Vagina (tissue), 2 donors: Measurements from ENCODE around the gene TLCD3B. TPM values are rescaled to one million over a fixed set of nuclear protein-coding genes. Genes with fewer than 3 reads are reported as not detected.

Source experiments
- DNase-seq, 2 donors: peaks; one replicate each; pipeline ENCODE4 v3.0.0-alpha.2; 2017; ENCODE audit errors: extremely low spot score in 2 of 2
- H3K27ac ChIP-seq: fragments of 200-600 bp; sonication (generic); one replicate; pipeline ENCODE4 v1.5.1; 2019
- H3K27me3 ChIP-seq: fragments of 200-600 bp; sonication (generic); one replicate; pipeline ENCODE4 v1.5.1; 2019
- H3K36me3 ChIP-seq, 2 donors: fragments of 200-600 bp; sonication (generic); one replicate each; pipeline ENCODE4 v1.5.1; 2017 to 2019
- H3K4me1 ChIP-seq: fragments of 200-600 bp; sonication (generic); one replicate; pipeline ENCODE4 v1.5.1; 2019
- H3K4me3 ChIP-seq, 2 donors: fragments of 200-600 bp; sonication (generic); 1 replicate in 1 of 2; 2 replicates in 1 of 2; pipeline ENCODE4 v1.5.1; 2016 to 2019
- H3K9me3 ChIP-seq: fragments of 200-600 bp; sonication (generic); one replicate; pipeline ENCODE4 v1.5.1; 2019
- POLR2A ChIP-seq, 2 donors: fragments of 450-650 bp; IDR thresholded peaks; one replicate each; pipeline ENCODE4 v1.6.1; 2017; ENCODE audit warnings: antibody characterized with exemption in 2 of 2, mild to moderate bottlenecking in 2 of 2, moderate library complexity in 2 of 2
- POLR2AphosphoS5 ChIP-seq, 2 donors: sonication (generic); formaldehyde crosslinking; IDR thresholded peaks; one replicate each; pipeline ENCODE4 v1.9.0; 2017; ENCODE audit warnings: antibody characterized with exemption in 2 of 2, mild to moderate bottlenecking in 2 of 2, low read depth in 1 of 2; ENCODE audit not compliant: insufficient read depth in 1 of 2
- intact Hi-C: fragments of 100-400 bp; cut with DNase I; formaldehyde crosslinking; loops from one replicate; pipeline ENCODE4 v1.15.1; 2023
- total RNA-seq: library from RNA; depleted of rRNA; stranded (reverse); fragments of >200 nt; gene quantifications from one replicate; pipeline ENCODE4 v1.2.3, GENCODE V29; 2016
- TF ChIP-seq, protein P1 (sequence below), 3 experiments: fragments of 450-650 bp in 2 of 3; fragments of 200-600 bp in 1 of 3; sonication (generic) in 1 of 3; IDR thresholded peaks; one replicate each; pipeline ENCODE4 v1.5.1; 2017 to 2019; ENCODE audit warnings: antibody characterized with exemption in 3 of 3, mild to moderate bottlenecking in 2 of 3, moderate library complexity in 2 of 3

The TLCD3B gene
- total RNA-seq, 1 donor from 2014 or later: 0.98 TPM

DNA sequence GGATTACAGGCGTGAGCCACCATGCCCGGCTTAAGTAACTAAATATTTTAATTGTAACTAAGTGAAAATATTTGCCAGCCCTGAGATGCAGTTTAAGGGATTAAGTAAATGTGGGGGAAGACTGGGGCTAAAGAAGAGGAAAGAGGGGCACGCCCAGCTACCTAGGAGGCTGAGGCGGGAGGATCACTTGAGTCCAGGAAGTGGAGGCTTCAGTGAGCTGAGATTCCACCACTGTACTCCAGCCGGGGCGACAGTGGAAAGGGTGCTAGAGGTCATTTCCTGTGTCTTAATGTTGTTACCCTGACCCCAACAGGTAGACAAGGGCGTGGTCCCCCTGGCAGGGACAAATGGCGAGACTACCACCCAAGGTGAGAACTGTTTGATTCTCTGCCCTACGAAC, 37.3 kb upstream of the TLCD3B start:
- TF ChIP-seq, protein P1, sequence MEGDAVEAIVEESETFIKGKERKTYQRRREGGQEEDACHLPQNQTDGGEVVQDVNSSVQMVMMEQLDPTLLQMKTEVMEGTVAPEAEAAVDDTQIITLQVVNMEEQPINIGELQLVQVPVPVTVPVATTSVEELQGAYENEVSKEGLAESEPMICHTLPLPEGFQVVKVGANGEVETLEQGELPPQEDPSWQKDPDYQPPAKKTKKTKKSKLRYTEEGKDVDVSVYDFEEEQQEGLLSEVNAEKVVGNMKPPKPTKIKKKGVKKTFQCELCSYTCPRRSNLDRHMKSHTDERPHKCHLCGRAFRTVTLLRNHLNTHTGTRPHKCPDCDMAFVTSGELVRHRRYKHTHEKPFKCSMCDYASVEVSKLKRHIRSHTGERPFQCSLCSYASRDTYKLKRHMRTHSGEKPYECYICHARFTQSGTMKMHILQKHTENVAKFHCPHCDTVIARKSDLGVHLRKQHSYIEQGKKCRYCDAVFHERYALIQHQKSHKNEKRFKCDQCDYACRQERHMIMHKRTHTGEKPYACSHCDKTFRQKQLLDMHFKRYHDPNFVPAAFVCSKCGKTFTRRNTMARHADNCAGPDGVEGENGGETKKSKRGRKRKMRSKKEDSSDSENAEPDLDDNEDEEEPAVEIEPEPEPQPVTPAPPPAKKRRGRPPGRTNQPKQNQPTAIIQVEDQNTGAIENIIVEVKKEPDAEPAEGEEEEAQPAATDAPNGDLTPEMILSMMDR (IDR thresholded peaks at IDR 0.05): no peak
- no peak for TF ChIP-seq POLR2A (IDR thresholded peaks at IDR 0.05)
- TF ChIP-seq POLR2AphosphoS5 (IDR thresholded peaks at IDR 0.05; ENCODE audit: insufficient read depth in 1 of 2, low read depth in 1 of 2): no peak
- no peak overlapping the region for H3K4me3 ChIP-seq
- intact Hi-C loops: loop anchor here (5.0 to 10.0 kb wide), 2 partner anchors 256 to 336 kb away; partner anchors contain the start of genes PRRT2 and ZNF771
- peaks cover 56% of the 10 kb centered on the region for H3K4me1 ChIP-seq
- H3K27me3 ChIP-seq: no peaks in the 10 kb centered on the region
- no peaks in the 10 kb centered on the region for H3K9me3 ChIP-seq
- H3K36me3 ChIP-seq: peaks cover 0 to 58% of the 10 kb centered on the region in 2 donors
- no peak for DNase-seq
- H3K27ac ChIP-seq: peak overlapping the region; percentile 57

DNA sequence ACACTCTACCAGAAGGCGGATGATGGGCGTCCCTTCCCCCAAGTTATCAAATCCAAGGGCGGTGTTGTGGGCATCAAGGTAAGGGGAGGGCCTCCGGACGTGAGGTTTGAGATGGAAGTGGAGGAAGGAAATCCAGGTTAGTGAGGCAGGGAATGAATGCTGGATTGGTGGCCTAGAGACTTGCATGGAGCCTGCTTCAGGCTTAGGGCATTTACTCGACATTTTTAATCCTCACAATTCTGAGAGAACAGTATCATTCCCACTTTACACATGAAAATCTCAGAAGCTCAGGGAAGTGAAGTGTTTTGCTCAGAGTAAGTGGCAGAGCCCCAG, 36.5 kb upstream of the TLCD3B start:
- Histone ChIP-seq H3K27ac (peak overlapping the region; percentile 99), H3K9me3 (no peaks in the 10 kb centered on the region), H3K4me1 (peaks cover 62% of the 10 kb centered on the region), H3K4me3 (peak overlapping the region; percentile 80 to 100), H3K36me3 (peaks cover 0 to 55% of the 10 kb centered on the region in 2 donors), H3K27me3 (no peaks in the 10 kb centered on the region)
- intact Hi-C loops: loop anchor here (5.0 to 10.0 kb wide), 2 partner anchors 255 to 337 kb away; partner anchors contain the start of genes PRRT2 and ZNF771
- TF ChIP-seq POLR2A (IDR thresholded peaks at IDR 0.05) (no peak), POLR2AphosphoS5 (IDR thresholded peaks at IDR 0.05; ENCODE audit: insufficient read depth in 1 of 2, low read depth in 1 of 2) (no peak)
- TF ChIP-seq, protein P1 (IDR thresholded peaks at IDR 0.05): no peak
- DNase-seq: no peak

DNA sequence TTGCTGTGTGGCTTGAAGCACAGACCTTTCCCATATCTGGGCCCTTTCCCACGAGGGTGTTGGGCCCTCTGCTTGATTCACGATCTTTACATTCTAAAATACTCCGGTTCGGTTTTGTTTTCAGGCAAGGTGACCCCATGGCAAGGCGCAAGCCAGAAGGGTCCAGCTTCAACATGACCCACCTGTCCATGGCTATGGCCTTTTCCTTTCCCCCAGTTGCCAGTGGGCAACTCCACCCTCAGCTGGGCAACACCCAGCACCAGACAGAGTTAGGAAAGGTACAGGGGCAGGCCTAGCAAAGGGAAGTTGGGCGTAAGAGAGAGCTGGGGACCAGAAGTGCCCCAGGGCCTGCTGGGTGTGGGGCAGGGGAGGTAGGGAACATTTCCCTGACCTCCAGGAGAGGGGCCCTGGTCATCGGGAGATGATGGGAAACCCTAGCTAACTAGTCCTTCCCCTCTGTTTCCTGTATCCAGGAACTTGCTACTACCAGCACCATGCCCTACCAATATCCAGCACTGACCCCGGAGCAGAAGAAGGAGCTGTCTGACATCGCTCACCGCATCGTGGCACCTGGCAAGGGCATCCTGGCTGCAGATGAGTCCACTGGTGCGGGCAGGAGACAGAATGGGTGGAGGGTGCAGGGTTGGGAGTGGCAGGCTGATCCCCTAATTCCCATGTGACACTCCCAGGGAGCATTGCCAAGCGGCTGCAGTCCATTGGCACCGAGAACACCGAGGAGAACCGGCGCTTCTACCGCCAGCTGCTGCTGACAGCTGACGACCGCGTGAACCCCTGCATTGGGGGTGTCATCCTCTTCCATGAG, 35.9 kb upstream of the TLCD3B start:
- H3K27me3 ChIP-seq: no peaks in the 10 kb centered on the region
- H3K4me3 ChIP-seq: peak overlapping the region; percentile 80 to 100
- H3K27ac ChIP-seq: peak overlapping the region; percentile 99
- peak in 1 of 2 donors; percentile 28 for TF ChIP-seq POLR2AphosphoS5 (IDR thresholded peaks at IDR 0.05; ENCODE audit: insufficient read depth in 1 of 2, low read depth in 1 of 2)
- TF ChIP-seq POLR2A (IDR thresholded peaks at IDR 0.05): no peak
- TF ChIP-seq, protein P1 (IDR thresholded peaks at IDR 0.05): no peak
- H3K9me3 ChIP-seq: no peaks in the 10 kb centered on the region
- peaks cover 62% of the 10 kb centered on the region for H3K4me1 ChIP-seq
- intact Hi-C loops: loop anchor here (5.0 to 10.0 kb wide), 2 partner anchors 255 to 338 kb away; partner anchors contain the start of genes PRRT2 and ZNF771
- no peak for DNase-seq
- H3K36me3 ChIP-seq: peaks cover 0 to 49% of the 10 kb centered on the region in 2 donors

DNA sequence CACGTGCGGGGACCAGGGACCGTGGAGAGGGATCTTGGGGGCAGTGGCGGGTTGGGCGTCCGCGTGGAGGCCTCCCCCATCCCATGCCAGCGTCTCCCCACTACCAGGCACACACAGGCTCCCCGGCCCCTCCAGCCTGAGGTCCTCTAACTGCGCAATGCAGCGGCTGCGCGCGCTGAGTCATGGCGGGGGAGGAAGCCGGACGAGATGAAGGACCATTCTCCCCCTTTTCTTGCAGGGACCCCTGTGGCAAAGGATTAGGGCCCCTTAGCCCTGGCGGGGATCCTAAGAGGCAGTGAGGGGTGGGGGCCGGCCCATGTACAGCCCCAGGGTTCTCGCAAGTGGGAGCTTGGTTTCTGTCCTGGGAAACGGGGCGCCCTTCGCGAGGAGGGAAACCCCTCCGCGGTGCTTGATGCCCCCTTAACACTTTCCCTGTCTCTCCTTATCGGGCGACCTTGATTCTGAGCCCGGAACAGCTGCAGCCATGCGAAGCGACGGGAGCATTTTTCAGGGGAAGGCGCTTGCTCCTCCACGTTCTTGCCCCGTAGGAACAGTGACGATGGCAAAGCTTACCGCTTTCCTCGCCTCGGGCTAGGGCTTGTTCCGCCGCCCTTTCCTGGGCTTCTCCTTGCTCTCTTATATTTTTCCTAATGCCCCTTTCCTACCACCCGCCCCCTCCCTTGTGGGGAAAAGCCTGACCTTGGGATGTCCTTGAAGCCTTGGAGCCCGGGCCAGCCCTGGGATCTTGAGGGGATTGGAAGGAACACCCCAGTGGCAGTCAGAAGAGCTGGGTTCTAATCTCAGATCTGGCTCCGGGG, 35.1 kb upstream of the TLCD3B start:
- intact Hi-C loops: loop anchor here (5.0 to 10.0 kb wide), 2 partner anchors 254 to 339 kb away; partner anchors contain the start of genes PRRT2 and ZNF771
- Histone ChIP-seq H3K4me1 (peaks cover 62% of the 10 kb centered on the region), H3K9me3 (no peaks in the 10 kb centered on the region), H3K27me3 (no peaks in the 10 kb centered on the region), H3K27ac (peak overlapping the region; percentile 99), H3K36me3 (peaks cover 0 to 41% of the 10 kb centered on the region in 2 donors), H3K4me3 (peak overlapping the region; percentile 80 to 100)
- no peak for TF ChIP-seq POLR2A (IDR thresholded peaks at IDR 0.05)
- TF ChIP-seq POLR2AphosphoS5 (IDR thresholded peaks at IDR 0.05; ENCODE audit: insufficient read depth in 1 of 2, low read depth in 1 of 2): peak in 1 of 2 donors; percentile 11
- DNase-seq: no peak
